ENCODE results near the gene ABHD12. TPM values are rescaled to one million over a fixed set of nuclear protein-coding genes. Genes with fewer than 3 reads are reported as not detected.

The ABHD12 gene
- total and polyA plus RNA-seq, 11 donors, result 15.6 to 43.8 (median 26.5) TPM

DNA sequence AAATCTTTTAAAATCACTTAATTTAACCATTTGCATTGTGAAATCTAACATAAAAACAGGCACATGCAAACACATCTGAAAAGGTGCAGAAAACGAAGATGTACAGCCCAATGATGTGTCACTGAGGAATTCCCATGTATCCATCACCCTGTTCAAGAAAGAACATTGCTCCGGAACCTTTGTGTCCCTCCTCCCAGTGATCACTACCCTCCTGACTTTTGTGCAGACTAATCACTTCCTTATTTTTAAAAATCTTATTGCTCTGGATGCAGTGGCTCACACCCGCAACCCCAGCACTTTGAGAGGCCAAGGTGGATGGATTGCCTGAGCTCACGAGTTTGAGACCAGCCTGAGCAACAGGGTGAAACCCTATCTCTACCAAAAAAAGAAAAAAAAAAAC, 31.4 kb upstream of the ABHD12 start:
- ATAC-seq, result no peak
- WGBS, 4 donors, result 84 to 89% (median 86%) methylated on average over 4 of the region's 4 CpGs
- H3K27me3 ChIP-seq, result no peaks in the 10 kb centered on the region
- H3K36me3 ChIP-seq, result no peaks in the 10 kb centered on the region
- H3K4me1 ChIP-seq, result no peaks in the 10 kb centered on the region
- no peak overlapping the region for H3K27ac ChIP-seq
- intact Hi-C loops (cut with DNase I), result no loop called here
- no peak overlapping the region for H3K4me3 ChIP-seq
- TF ChIP-seq, protein P1, sequence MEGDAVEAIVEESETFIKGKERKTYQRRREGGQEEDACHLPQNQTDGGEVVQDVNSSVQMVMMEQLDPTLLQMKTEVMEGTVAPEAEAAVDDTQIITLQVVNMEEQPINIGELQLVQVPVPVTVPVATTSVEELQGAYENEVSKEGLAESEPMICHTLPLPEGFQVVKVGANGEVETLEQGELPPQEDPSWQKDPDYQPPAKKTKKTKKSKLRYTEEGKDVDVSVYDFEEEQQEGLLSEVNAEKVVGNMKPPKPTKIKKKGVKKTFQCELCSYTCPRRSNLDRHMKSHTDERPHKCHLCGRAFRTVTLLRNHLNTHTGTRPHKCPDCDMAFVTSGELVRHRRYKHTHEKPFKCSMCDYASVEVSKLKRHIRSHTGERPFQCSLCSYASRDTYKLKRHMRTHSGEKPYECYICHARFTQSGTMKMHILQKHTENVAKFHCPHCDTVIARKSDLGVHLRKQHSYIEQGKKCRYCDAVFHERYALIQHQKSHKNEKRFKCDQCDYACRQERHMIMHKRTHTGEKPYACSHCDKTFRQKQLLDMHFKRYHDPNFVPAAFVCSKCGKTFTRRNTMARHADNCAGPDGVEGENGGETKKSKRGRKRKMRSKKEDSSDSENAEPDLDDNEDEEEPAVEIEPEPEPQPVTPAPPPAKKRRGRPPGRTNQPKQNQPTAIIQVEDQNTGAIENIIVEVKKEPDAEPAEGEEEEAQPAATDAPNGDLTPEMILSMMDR (IDR thresholded peaks at IDR 0.05), result no peak
- TF ChIP-seq POLR2A (IDR thresholded peaks at IDR 0.05), result no peak
- DNase-seq, result no peak
- no peaks in the 10 kb centered on the region for H3K9me3 ChIP-seq

DNA sequence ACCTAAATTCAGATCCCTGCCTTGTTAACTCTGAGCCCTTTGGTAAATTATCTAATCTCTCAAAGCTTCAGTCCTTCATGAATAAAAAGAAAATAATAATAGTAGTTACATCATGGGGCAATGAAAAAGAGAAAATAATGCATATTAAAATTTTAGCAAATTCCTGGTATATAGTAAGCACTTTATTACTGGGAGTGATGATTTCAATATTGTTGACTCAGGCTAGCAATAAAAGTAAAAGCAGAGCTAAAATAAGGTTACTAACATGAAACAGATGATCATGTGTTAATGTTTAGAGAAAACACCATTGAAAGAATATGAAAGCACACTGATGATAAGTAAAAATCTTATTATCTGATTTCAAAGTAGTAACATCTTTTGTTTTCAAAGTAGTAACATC, 30.5 kb upstream of the ABHD12 start:
- H3K4me1 ChIP-seq, result no peaks in the 10 kb centered on the region
- DNase-seq, result no peak
- no peak for TF ChIP-seq POLR2A (IDR thresholded peaks at IDR 0.05)
- TF ChIP-seq, protein P1 (IDR thresholded peaks at IDR 0.05), result no peak
- no peaks in the 10 kb centered on the region for H3K9me3 ChIP-seq
- intact Hi-C loops (cut with DNase I), result no loop called here
- ATAC-seq, result no peak
- no peak overlapping the region for H3K27ac ChIP-seq
- no peak overlapping the region for H3K4me3 ChIP-seq
- H3K36me3 ChIP-seq, result no peaks in the 10 kb centered on the region
- H3K27me3 ChIP-seq, result no peaks in the 10 kb centered on the region

DNA sequence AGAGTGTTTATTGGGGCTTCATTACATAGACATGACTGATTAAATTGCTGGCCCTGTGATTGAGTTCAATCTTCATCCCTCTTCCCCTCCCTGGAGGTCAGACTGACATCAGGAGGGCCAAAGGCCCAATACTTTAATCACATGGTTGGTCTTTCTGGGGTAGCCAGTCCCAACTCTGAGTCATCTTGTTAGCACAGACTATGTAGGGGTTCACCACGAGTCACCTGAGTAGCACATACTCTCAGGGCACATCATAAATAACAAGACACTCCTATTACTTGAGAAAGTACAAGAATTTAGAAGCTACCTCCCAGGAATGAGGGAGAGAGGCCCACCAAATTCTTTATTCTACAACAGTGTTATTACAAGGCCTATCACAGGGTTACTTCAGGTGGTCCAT, 28.1 kb upstream of the ABHD12 start:
- Histone ChIP-seq H3K4me1 (no peaks in the 10 kb centered on the region), H3K9me3 (no peaks in the 10 kb centered on the region), H3K36me3 (no peaks in the 10 kb centered on the region), H3K27me3 (no peaks in the 10 kb centered on the region), H3K4me3 (no peak overlapping the region), H3K27ac (no peak overlapping the region)
- ATAC-seq (no peak), DNase-seq (no peak)
- TF ChIP-seq POLR2A (IDR thresholded peaks at IDR 0.05), result no peak
- TF ChIP-seq, protein P1 (IDR thresholded peaks at IDR 0.05), result no peak
- 92 to 100% (median 97%) methylated on average over 1 of the region's 1 CpG for WGBS, 4 donors
- intact Hi-C loops (cut with DNase I), result no loop called here

DNA sequence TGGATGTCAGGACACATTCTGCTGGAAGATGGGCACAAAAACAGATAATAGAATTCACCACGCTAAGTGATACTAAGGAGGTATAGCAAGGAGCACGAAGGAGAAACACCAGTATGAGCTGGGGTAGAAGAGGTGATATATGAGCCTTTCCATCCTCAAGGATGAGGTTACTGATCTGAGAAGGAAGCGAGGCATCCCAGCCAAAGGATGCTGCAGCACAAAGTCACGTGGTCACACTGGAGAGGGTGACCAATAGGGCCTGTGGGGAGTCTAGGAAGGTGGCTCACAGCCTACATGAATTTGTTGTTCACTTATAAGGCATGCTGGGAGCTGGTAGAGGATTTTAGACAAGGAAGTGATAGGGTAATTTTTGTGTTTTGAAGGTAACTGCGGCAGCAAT, 18.3 kb upstream of the ABHD12 start:
- 86 to 92% (median 89%) methylated on average over 5 of the region's 5 CpGs for WGBS, 4 donors
- no peak for TF ChIP-seq POLR2A (IDR thresholded peaks at IDR 0.05)
- TF ChIP-seq, protein P1 (IDR thresholded peaks at IDR 0.05), result no peak
- no peak overlapping the region for H3K27ac ChIP-seq
- intact Hi-C loops (cut with DNase I), result loop anchor here in 4 of 10 donors (10.0 kb wide), 3 partner anchors 334 to 414 kb away; partner anchors contain the start of gene APMAP (in 1 of the 4)
- H3K36me3 ChIP-seq, result no peaks in the 10 kb centered on the region
- peaks cover 0 to 2% (median 0%) of the 10 kb centered on the region in 12 donors for H3K9me3 ChIP-seq
- ATAC-seq (no peak), DNase-seq (no peak)
- no peak overlapping the region for H3K4me3 ChIP-seq
- H3K4me1 ChIP-seq, result peaks cover 0 to 19% (median 7%) of the 10 kb centered on the region in 12 donors
- no peaks in the 10 kb centered on the region for H3K27me3 ChIP-seq

Measured in heart left ventricle (tissue), 16 donors.